Kidney epithelial cell (primary cell): ENCODE measurements around the gene EML2. TPM values are rescaled to one million over a fixed set of nuclear protein-coding genes. Genes with fewer than 3 reads are reported as not detected.

Source experiments
- DNase-seq: peaks from one replicate; pipeline ENCODE4 v3.0.0-alpha.2; 2010; ENCODE audit warnings: low read depth
- H3K27me3 ChIP-seq: 2 replicates; pipeline ENCODE4 v1.6.0; 2011; ENCODE audit warnings: low read length; ENCODE audit not compliant: control insufficient read depth, insufficient read depth
- H3K36me3 ChIP-seq: 2 replicates; pipeline ENCODE4 v1.5.1; 2011; ENCODE audit warnings: low read length; ENCODE audit not compliant: control insufficient read depth, insufficient read depth
- H3K4me3 ChIP-seq: 2 replicates; pipeline ENCODE4 v1.5.1; 2011; ENCODE audit warnings: low read depth, mild to moderate bottlenecking, control low read depth, low read length
- CTCF ChIP-seq: IDR thresholded peaks from 2 replicates; pipeline ENCODE4 v1.5.1; 2011; ENCODE audit warnings: mild to moderate bottlenecking, moderate library complexity, low read length, control low read depth, inconsistent platforms; ENCODE audit not compliant: insufficient read depth, poor library complexity, severe bottlenecking
- total RNA-seq: library from RNA; depleted of rRNA; stranded (reverse); fragments of >200 nt; gene quantifications from 2 replicates; pipeline ENCODE4 v1.2.3, GENCODE V29; 2015

The EML2 gene
- total RNA-seq, 1 donor from 2014 or later = 30.7 TPM

GRCh38 chr19:45584332-45585157 is 54.7 kb downstream of the EML2 start, which contains the start of gene OPA3:
TSS of gene OPA3 (minus strand) at chr19:45584802. CDS start at chr19:45584764, 38 bp downstream.
- peak; percentile 99 for DNase-seq
- no peak for TF ChIP-seq CTCF
- no peaks in the 10 kb centered on the region for H3K27me3 ChIP-seq
- no peaks in the 10 kb centered on the region for H3K36me3 ChIP-seq
- peak within 1 kb of the TSS; percentile 84 for H3K4me3 ChIP-seq

- TF ChIP-seq CTCF = no peak
- no peaks in the 10 kb centered on the region for H3K27me3 ChIP-seq
- DNase-seq = no peak
- H3K36me3 ChIP-seq = no peaks in the 10 kb centered on the region
- H3K4me3 ChIP-seq = no peak overlapping the region
Measured at GRCh38 chr19:45581576-45581975, 57.6 kb downstream of the EML2 start.

- DNase-seq = no peak
- Histone ChIP-seq H3K36me3 (no peaks in the 10 kb centered on the region), H3K4me3 (no peak overlapping the region), H3K27me3 (no peaks in the 10 kb centered on the region)
- TF ChIP-seq CTCF = no peak
Measured at GRCh38 chr19:45578861-45579260, 60.3 kb downstream of the EML2 start.

- H3K4me3 ChIP-seq = no peak overlapping the region
- peak; percentile 86 for DNase-seq
Measured at GRCh38 chr19:45577111-45577905, 61.9 kb downstream of the EML2 start.

GRCh38 chr19:45576682-45577081 is 62.5 kb downstream of the EML2 start:
- TF ChIP-seq CTCF = no peak
- Histone ChIP-seq H3K36me3 (no peaks in the 10 kb centered on the region), H3K4me3 (no peak overlapping the region), H3K27me3 (no peaks in the 10 kb centered on the region)
- DNase-seq = no peak

More at GRCh38 chr19:45577111-45577905, 61.9 kb downstream of the EML2 start:
- no peaks in the 10 kb centered on the region for H3K36me3 ChIP-seq
- no peak for TF ChIP-seq CTCF
- no peaks in the 10 kb centered on the region for H3K27me3 ChIP-seq
